Measurements from ENCODE around the gene CFAP97.
"Not testable (repeated sequence)": the region's sequence is repeated elsewhere in the genome, so short reads cannot be mapped to it uniquely, and the experiment has no call there.

The CFAP97 gene

GRCh38 chr4:185203486-185204237, at the start of gene CFAP97:
Gene CFAP97, minus strand, starts transcription at chr4:185204000. Its CDS starts 12,804 bp downstream, at chr4:185191196.
- DNase-seq (ENCODE audit: low spot score), result peak; percentile 74

GRCh38 chr4:185249105-185249504, 45.3 kb upstream of the CFAP97 start:
- no peak for DNase-seq (ENCODE audit: low spot score)

- no peak for DNase-seq (ENCODE audit: low spot score)
Measured at GRCh38 chr4:185248393-185249039, 44.7 kb upstream of the CFAP97 start.

- DNase-seq (ENCODE audit: low spot score), result no peak
Measured at GRCh38 chr4:185247151-185247550, 43.4 kb upstream of the CFAP97 start.

GRCh38 chr4:185246453-185246852, 42.7 kb upstream of the CFAP97 start:
- DNase-seq (ENCODE audit: low spot score), result no peak

- DNase-seq (ENCODE audit: low spot score), result no peak
Measured at GRCh38 chr4:185244763-185245162, 41.0 kb upstream of the CFAP97 start.

- no peak for DNase-seq (ENCODE audit: low spot score)
Measured at GRCh38 chr4:185243879-185244278, 40.1 kb upstream of the CFAP97 start.

- DNase-seq (ENCODE audit: low spot score), result no peak
Measured at GRCh38 chr4:185242749-185243533, 39.1 kb upstream of the CFAP97 start.

GRCh38 chr4:185240486-185240885, 36.7 kb upstream of the CFAP97 start:
- not testable (repeated sequence) for DNase-seq (ENCODE audit: low spot score)

GRCh38 chr4:185238750-185239149, 35.0 kb upstream of the CFAP97 start:
- DNase-seq (ENCODE audit: low spot score), result no peak

GRCh38 chr4:185238215-185238681, 34.4 kb upstream of the CFAP97 start:
- DNase-seq (ENCODE audit: low spot score), result peak; percentile 22

- DNase-seq (ENCODE audit: low spot score), result no peak
Measured at GRCh38 chr4:185237175-185237574, 33.4 kb upstream of the CFAP97 start.

GRCh38 chr4:185235843-185236503, 32.2 kb upstream of the CFAP97 start:
- no peak for DNase-seq (ENCODE audit: low spot score)

GRCh38 chr4:185235119-185235842, 31.5 kb upstream of the CFAP97 start:
- no peak for DNase-seq (ENCODE audit: low spot score)

GRCh38 chr4:185232370-185232769, 28.6 kb upstream of the CFAP97 start:
- no peak for DNase-seq (ENCODE audit: low spot score)

- no peak for DNase-seq (ENCODE audit: low spot score)
Measured at GRCh38 chr4:185229021-185229818, 25.4 kb upstream of the CFAP97 start.

GRCh38 chr4:185227713-185228278, 24.0 kb upstream of the CFAP97 start:
- no peak for DNase-seq (ENCODE audit: low spot score)

- DNase-seq (ENCODE audit: low spot score), result no peak
Measured at GRCh38 chr4:185227131-185227551, 23.3 kb upstream of the CFAP97 start.

GRCh38 chr4:185225940-185226339, 22.1 kb upstream of the CFAP97 start:
- DNase-seq (ENCODE audit: low spot score), result no peak

GRCh38 chr4:185224597-185224996, 20.8 kb upstream of the CFAP97 start:
- no peak for DNase-seq (ENCODE audit: low spot score)
